ENCODE data around the gene TERB1.

The TERB1 gene

DNA sequence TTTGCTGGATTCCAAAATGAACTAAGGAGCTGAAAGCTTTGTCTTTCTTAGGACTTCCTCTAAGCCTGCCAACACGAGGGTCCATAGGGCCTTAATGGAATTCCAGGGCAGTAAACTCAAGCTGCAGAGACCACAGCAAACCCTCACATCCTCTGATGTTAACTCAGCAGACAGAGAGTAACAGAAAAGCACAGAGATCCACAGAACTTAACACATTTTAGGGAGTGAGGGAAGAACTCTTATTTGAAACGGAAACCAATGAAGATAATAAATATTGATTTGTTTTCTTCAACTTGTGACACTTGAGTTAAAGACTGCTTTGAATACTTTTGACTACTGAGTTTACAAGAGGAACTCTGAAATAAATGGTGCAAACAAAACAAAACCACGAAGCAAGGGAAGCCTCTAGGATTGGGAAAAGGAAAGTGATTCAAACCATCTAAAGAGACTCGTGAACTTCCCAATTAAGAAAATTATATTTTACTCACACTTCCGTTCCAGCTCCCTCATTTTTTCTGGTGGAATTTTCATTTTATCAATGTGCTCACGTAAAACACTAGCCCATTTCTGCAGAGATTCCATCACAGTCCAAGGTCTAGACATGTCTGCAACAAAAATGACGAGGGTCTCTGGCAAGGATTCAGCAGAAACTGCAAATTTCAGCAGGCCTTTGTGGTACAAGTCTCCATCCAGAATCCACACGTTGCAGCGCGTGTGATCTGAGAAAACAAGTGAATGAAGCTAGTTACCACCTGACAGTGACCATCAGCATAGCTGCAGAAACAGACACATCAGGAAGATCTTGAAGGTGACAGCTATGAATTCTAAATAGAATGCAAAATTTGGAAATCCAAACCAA lies 59.2 kb downstream of the TERB1 start:
- peak; percentile 53 for DNase-seq (ENCODE audit: low read depth)
- H3K4me3 ChIP-seq (replicated peaks; ENCODE audit: low read depth, low read length) = peak overlapping the region; percentile 3
- TF ChIP-seq, protein P1, sequence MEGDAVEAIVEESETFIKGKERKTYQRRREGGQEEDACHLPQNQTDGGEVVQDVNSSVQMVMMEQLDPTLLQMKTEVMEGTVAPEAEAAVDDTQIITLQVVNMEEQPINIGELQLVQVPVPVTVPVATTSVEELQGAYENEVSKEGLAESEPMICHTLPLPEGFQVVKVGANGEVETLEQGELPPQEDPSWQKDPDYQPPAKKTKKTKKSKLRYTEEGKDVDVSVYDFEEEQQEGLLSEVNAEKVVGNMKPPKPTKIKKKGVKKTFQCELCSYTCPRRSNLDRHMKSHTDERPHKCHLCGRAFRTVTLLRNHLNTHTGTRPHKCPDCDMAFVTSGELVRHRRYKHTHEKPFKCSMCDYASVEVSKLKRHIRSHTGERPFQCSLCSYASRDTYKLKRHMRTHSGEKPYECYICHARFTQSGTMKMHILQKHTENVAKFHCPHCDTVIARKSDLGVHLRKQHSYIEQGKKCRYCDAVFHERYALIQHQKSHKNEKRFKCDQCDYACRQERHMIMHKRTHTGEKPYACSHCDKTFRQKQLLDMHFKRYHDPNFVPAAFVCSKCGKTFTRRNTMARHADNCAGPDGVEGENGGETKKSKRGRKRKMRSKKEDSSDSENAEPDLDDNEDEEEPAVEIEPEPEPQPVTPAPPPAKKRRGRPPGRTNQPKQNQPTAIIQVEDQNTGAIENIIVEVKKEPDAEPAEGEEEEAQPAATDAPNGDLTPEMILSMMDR (IDR thresholded peaks at IDR 0.05; ENCODE audit: low read length, missing control alignments) = no peak

DNA sequence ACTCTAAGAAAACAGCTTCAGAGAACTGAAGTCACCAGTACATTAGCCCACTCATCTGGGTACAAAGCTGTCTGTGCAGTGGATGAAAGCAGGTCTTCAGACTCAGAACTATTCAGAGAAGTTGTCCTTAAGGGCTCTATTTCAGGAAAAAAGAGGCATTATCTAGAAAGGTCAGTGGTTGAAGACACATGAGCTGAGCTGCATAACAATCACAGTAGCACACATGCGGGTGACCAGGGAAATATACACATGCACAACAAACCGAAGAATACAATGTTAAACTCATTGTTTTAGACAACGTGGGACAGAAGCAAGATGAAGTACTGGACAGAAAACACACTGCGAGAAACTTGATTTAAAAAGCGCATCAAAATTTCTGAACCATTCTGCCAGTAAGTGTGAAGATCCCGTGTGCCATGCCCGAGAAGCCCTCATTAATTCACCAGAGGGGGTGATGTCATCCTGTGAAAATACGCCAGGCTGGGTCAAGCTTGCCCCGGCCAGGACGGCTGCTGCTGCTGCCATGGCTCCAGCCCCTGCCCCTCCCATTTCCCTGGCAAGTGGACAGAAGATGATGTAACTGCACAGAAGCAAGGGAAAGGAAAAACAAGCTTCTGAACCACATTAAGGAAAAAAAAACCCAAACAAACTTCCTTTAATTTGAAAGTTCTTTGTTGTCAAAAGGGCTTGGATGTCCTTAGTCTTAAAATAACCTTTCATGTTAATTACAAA lies 60.0 kb downstream of the TERB1 start:
- no peak overlapping the region for H3K4me3 ChIP-seq (replicated peaks; ENCODE audit: low read depth, low read length)
- TF ChIP-seq, protein P1 (IDR thresholded peaks at IDR 0.05; ENCODE audit: low read length, missing control alignments) = no peak
- DNase-seq (ENCODE audit: low read depth) = peak; percentile 93

DNA sequence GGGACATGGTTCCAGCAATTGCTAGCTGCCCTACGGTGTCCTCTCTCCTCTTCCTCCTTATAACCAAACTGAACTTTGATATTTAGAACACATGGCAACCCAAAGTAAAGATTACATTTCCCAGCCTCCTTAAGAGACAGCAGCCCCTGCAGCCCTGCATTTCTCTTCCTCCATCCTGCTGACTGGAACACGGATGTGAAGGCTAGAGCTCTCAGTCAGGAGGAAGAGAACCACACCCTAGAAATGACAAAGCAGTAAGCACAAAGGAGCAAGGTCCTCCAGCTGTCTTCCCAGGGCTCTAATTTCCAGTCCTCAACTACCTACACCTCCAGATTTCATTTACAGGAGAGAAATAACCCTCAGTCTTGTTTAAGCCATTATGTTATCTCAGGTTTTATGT lies 60.9 kb downstream of the TERB1 start:
- peak; percentile 42 for DNase-seq (ENCODE audit: low read depth)
- H3K4me3 ChIP-seq (replicated peaks; ENCODE audit: low read depth, low read length) = no peak overlapping the region
- TF ChIP-seq, protein P1 (IDR thresholded peaks at IDR 0.05; ENCODE audit: low read length, missing control alignments) = no peak

DNA sequence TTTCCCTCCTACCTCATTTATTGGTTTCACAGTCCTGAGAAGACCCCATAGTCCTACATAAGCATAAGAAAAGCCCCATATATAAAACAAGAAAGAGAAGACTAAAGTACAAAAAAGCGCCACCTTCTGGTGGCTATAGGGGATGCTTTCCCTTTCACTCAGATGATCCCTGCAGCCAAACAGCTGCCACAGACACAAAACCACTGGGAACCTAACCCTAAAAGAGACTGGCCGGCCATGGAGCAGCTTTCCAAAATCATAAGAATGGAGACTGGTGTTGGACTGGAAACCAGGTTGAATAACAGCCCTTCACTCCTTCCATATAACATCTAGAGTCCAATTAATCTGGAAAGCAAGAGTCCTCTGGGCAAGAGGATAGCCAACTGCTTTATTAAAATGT lies 61.4 kb downstream of the TERB1 start:
- peak; percentile 54 for DNase-seq (ENCODE audit: low read depth)
- H3K4me3 ChIP-seq (replicated peaks; ENCODE audit: low read depth, low read length) = no peak overlapping the region
- TF ChIP-seq, protein P1 (IDR thresholded peaks at IDR 0.05; ENCODE audit: low read length, missing control alignments) = peak; percentile 68

DNA sequence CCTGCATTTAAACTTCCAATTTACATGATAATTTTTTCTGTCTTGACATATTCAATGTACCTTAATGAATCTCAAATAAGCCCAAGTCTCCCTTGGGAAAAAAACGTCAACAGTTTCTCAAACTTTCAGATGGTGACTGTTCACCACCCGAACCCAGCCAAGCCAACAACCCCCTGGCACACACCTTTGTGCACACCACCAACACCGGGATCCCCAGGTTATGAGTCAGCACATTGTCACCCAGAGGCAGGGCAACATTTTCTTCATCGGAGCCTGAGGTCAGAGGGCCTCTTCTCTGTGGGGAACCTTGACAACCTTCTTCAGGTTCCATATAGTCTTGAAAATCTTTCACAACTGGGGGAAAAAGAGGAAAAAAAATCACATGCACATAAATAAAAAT lies 65.5 kb downstream of the TERB1 start:
- TF ChIP-seq, protein P1 (IDR thresholded peaks at IDR 0.05; ENCODE audit: low read length, missing control alignments) = no peak
- no peak for DNase-seq (ENCODE audit: low read depth)
- no peak overlapping the region for H3K4me3 ChIP-seq (replicated peaks; ENCODE audit: low read depth, low read length)

DNA sequence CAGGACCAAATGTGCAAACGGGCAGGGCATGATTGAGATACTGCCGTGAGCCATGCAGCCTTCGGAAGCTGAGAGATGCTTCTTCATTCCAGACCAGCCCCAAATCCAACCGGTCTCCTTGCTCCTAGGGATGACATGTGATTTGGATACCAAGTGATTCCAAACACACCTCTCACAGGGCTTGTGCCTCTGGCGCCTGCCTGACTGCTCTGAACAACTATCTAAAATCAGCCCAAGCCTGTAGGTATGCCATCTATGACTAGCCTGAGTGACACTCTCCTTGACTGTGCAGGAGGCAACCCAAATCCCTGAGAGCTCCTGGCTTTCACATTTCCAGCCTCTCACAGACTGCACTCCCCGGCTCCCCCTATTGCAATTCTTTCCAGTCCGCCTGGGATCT lies 70.3 kb downstream of the TERB1 start:
- no peak for DNase-seq (ENCODE audit: low read depth)
- TF ChIP-seq, protein P1 (IDR thresholded peaks at IDR 0.05; ENCODE audit: low read length, missing control alignments) = no peak
- no peak overlapping the region for H3K4me3 ChIP-seq (replicated peaks; ENCODE audit: low read depth, low read length)

All from fibroblast of pulmonary artery (primary cell).